HPDE6-E6E7 (cell line): ENCODE data around the gene EVX2.

Experiments used
- DNase-seq: peaks from one replicate; pipeline ENCODE4 v3.0.0; 2011; ENCODE audit warnings: missing footprints; ENCODE audit errors: extremely low spot score

EVX2 gene

DNA sequence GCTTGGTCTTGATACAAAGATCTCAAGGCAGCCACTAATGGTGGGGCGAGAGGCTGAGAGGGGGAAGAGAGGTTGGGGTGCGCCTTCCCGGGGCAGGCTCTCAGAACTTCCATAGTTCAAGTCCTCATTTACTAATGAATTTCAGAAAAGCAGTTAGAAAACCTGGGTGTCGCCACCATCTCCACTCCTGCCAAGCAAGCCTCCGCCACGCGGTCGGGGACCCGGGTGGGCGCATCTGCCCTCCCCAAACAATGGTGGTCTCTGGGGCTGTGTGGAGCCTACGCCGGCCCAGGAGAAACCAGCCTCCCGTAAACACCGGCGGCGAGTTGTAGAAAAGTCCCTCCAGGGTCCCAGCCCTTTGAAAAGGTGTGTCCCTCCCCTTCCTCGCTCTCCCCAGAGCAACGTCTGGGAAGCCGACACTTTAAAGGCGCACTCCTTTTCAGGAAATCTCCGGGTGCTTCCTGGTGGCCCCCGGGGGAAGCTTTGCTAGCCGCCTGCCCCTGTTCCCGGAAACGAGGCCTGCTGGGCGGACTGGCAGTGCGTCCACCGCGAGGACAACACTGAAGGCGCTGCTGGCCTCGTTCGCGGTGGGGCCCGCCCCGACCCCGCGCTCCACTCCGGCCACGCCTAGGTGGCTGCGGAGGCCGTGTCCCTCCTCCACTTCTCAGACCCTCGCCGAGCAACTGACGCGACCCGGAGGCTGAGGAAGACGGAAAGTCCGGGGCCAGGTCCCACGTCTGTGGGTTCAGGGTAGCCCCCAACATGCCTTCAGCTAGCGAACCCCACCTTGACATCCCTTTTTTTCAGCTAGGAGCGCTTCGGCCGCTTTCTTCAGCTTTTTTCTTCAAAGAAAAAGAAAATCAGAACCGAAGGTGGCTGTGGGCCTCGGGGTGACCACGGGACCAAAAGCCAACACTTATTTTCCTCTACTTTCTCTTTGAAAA lies 16.8 kb downstream of the EVX2 start:
- DNase-seq, result no peak

DNA sequence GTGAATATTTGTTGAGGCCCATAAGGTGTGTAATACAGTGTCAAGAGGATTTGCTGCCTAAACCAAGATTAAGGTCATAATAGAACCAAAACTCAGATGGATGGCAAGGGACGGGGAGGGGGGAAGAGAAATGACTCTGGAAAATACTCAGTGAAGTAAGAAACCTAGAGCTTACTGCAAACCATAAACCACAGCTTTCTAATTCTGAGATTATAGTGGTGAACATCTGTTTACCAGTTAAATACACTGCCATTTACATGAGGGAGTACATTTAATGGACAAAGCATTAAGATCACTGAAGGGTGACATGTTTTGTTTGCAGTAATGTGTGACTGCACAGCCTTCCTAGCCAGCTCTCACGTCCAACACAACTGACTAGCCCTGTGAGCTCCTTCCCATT lies 19.8 kb downstream of the EVX2 start:
- DNase-seq, result no peak

DNA sequence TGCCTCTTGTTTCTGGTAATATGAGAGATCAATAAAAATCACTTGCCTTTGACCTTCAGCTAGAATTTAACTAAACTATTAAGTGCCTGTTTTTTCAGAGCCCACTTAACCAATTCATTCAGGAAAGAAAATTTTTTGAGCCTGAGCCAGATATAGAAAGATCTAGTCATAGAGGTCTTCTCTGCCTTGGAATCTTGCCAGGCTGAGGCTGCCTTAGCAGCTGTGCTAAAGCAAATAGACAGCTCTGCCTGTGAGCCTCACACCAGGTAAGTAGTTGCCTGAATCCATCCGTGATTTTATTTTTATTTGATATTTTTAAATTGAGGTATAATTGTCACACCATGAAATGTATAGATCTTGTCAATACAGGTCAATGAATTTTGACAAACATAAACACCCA lies 27.4 kb downstream of the EVX2 start:
- DNase-seq, result no peak

DNA sequence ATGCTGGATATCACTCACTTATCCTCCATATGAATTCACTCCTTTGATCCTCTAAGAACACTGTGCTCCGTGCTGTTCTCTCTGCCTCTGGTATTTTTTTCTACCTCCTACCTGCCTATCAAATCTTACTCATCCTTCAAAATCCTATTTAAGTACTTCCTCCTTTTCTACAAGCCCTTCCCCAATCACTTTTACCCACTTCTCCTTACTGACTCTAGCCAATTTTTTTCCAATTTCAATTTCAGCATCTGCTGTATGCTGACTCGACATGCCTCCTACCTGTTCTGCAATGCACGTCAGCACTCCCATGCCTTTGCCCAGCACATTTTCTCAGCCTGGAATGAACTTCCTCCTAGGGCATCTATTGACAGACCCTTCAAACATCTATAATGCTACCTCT lies 44.4 kb downstream of the EVX2 start:
- DNase-seq, result no peak

DNA sequence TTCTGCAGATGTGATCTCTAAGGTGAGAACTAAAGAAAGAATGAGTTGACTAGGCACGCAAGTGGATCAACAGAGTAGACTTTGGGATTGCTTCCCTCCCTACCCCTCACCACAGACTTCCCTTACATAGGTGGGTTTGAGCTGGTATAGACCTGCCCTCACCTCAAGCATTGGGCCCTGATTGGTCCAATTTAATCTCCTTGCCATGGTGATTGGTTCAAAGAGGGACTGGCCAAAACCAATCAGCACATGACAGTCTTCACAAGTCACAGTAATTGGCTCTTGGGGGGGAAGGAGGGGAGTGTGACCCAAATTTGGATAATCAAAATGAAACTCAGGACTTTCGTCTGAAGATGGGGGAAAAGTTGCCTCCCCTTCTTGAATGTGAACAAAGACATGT lies 45.1 kb downstream of the EVX2 start:
- DNase-seq, result no peak

DNA sequence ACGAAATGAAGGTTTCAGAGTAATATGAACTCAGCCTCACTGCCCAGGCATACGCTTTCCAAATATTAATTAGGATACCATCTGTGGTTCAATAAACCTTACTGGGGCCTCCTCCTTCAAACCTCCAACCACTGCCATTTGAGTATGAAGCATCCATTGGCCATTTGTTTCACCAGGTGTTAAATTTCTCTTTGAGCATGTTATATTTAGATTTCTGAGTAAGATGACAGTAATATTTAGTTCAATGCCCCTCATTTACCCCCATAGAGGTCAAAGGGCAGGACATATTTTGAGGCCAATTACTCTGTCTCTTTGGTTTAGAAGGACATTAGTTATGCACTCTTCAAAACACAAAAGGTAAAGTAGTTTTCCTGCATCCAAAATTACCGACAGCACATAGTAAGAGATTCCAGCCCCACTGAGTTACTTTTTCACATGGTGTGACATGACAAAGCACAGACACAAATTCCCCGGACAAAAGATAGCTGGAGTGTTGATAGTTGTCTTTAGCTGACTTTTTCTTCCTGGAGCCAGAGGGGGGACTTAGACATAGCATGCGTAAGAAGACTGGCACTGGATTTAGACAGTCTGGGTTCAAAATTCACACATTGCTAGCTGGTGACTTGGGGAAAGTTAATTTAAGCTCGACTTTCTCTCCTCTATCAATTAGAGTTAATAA lies 48.6 kb downstream of the EVX2 start:
- no peak for DNase-seq

DNA sequence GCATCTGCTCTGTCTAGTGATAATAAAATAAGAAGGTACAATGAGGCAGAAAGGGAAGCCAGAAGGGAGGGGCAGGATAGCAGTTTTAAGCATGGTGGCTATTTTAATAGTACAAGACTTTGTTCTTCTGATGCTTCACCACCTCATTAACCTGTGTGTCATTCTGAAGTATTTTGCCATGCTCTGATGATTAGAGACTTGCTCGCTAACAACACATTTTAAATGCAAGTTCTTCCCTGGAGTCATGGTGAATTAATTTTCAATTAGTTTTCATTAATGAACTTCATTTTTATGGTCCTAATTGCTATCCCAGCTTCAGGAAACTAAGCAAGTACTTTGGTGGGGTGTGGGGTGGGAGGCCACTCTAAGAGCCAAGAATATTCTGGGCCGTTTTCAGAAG lies 56.0 kb downstream of the EVX2 start:
- no peak for DNase-seq
